HG03342 (cell line): ENCODE measurements around the gene RFC1.
A peak's percentile ranks its signal among the peaks of the same experiment; 100 is the strongest.
"Not testable (repeated sequence)": the region's sequence is repeated elsewhere in the genome, so short reads cannot be mapped to it uniquely, and the experiment has no call there.

ENCODE experiments used
- ATAC-seq: cut with Tn5 transposase; IDR thresholded peaks from one replicate; pipeline ENCODE4 v1.9.1; 2021; ENCODE audit warnings: mild to moderate bottlenecking, moderate library complexity; ENCODE audit not compliant: unreplicated experiment

Gene RFC1

GRCh38 chr4:39365830-39366771, at the start of gene RFC1:
Gene RFC1, minus strand, starts transcription at chr4:39366362. Its CDS starts 121 bp downstream, at chr4:39366241.
- ATAC-seq = peak; percentile 77

GRCh38 chr4:39415678-39416283, 49.6 kb upstream of the RFC1 start:
- no peak for ATAC-seq

- not testable (repeated sequence) for ATAC-seq
Observed at GRCh38 chr4:39411561-39411960, 45.4 kb upstream of the RFC1 start.

GRCh38 chr4:39410415-39410814, 44.3 kb upstream of the RFC1 start:
- ATAC-seq = no peak

GRCh38 chr4:39407584-39407885, 41.4 kb upstream of the RFC1 start:
- ATAC-seq = no peak

GRCh38 chr4:39406763-39407583, 40.8 kb upstream of the RFC1 start, which contains the start of gene KLB:
Gene KLB, plus strand, starts transcription at chr4:39406930. Its CDS starts 20 bp downstream, at chr4:39406950.
- no peak for ATAC-seq

GRCh38 chr4:39401640-39402039, 35.5 kb upstream of the RFC1 start:
- not testable (repeated sequence) for ATAC-seq

- ATAC-seq = no peak
Observed at GRCh38 chr4:39394706-39395105, 28.5 kb upstream of the RFC1 start.

GRCh38 chr4:39390603-39391002, 24.4 kb upstream of the RFC1 start:
- ATAC-seq = no peak

GRCh38 chr4:39384563-39384962, 18.4 kb upstream of the RFC1 start:
- ATAC-seq = no peak

GRCh38 chr4:39383690-39384089, 17.5 kb upstream of the RFC1 start:
- ATAC-seq = no peak

GRCh38 chr4:39375478-39375877, 9.3 kb upstream of the RFC1 start:
- ATAC-seq = no peak

GRCh38 chr4:39371209-39371608, 5.0 kb upstream of the RFC1 start:
- ATAC-seq = not testable (repeated sequence)

- ATAC-seq = no peak
Observed at GRCh38 chr4:39369301-39369700, 3.1 kb upstream of the RFC1 start.

- ATAC-seq = no peak
Observed at GRCh38 chr4:39367166-39367565, 1.0 kb upstream of the RFC1 start.

- no peak for ATAC-seq
Observed at GRCh38 chr4:39365360-39365759, 802 bp downstream of the RFC1 start.

GRCh38 chr4:39363773-39364393, 2.3 kb downstream of the RFC1 start:
- no peak for ATAC-seq

- ATAC-seq = no peak
Observed at GRCh38 chr4:39362827-39363226, 3.3 kb downstream of the RFC1 start.

GRCh38 chr4:39360611-39361010, 5.6 kb downstream of the RFC1 start:
- peak; percentile 42 for ATAC-seq

- peak; percentile 38 for ATAC-seq
Observed at GRCh38 chr4:39357002-39357401, 9.2 kb downstream of the RFC1 start.

GRCh38 chr4:39354254-39354552, 12.0 kb downstream of the RFC1 start:
- ATAC-seq = no peak
